ENCODE data around the gene TH.

The TH gene

GRCh38 chr11:2131371-2132236 lies 40.0 kb downstream of the TH start:
- no peak for DNase-seq (ENCODE audit: low read depth)
- TF ChIP-seq MAX (IDR thresholded peaks at IDR 0.05; ENCODE audit: low read depth, low read length) (no peak), CTCF (IDR thresholded peaks at IDR 0.05; ENCODE audit: low read depth, low read length) (no peak), POLR2A (IDR thresholded peaks at IDR 0.05; ENCODE audit: extremely low read depth, insufficient read length) (no peak), MYC (IDR thresholded peaks at IDR 0.05; ENCODE audit: low read depth, low read length) (no peak)
- H3K4me3 ChIP-seq (ENCODE audit: low read depth, low read length) = no peak overlapping the region

- no peak overlapping the region for H3K4me3 ChIP-seq (ENCODE audit: low read depth, low read length)
- DNase-seq (ENCODE audit: low read depth) = no peak
- TF ChIP-seq MYC (IDR thresholded peaks at IDR 0.05; ENCODE audit: low read depth, low read length) (no peak), POLR2A (IDR thresholded peaks at IDR 0.05; ENCODE audit: extremely low read depth, insufficient read length) (no peak), MAX (IDR thresholded peaks at IDR 0.05; ENCODE audit: low read depth, low read length) (no peak), CTCF (IDR thresholded peaks at IDR 0.05; ENCODE audit: low read depth, low read length) (no peak)
Observed at GRCh38 chr11:2130881-2131352, 40.7 kb downstream of the TH start.

- no peak for DNase-seq (ENCODE audit: low read depth)
- no peak overlapping the region for H3K4me3 ChIP-seq (ENCODE audit: low read depth, low read length)
- TF ChIP-seq MYC (IDR thresholded peaks at IDR 0.05; ENCODE audit: low read depth, low read length) = no peak
- TF ChIP-seq POLR2A (IDR thresholded peaks at IDR 0.05; ENCODE audit: extremely low read depth, insufficient read length) = no peak
- TF ChIP-seq CTCF (IDR thresholded peaks at IDR 0.05; ENCODE audit: low read depth, low read length) = no peak
- no peak for TF ChIP-seq MAX (IDR thresholded peaks at IDR 0.05; ENCODE audit: low read depth, low read length)
Observed at GRCh38 chr11:2129699-2130366, 41.8 kb downstream of the TH start.

- no peak for DNase-seq (ENCODE audit: low read depth)
- no peak for TF ChIP-seq POLR2A (IDR thresholded peaks at IDR 0.05; ENCODE audit: extremely low read depth, insufficient read length)
- TF ChIP-seq MYC (IDR thresholded peaks at IDR 0.05; ENCODE audit: low read depth, low read length) = no peak
- no peak for TF ChIP-seq CTCF (IDR thresholded peaks at IDR 0.05; ENCODE audit: low read depth, low read length)
- TF ChIP-seq MAX (IDR thresholded peaks at IDR 0.05; ENCODE audit: low read depth, low read length) = no peak
- no peak overlapping the region for H3K4me3 ChIP-seq (ENCODE audit: low read depth, low read length)
Observed at GRCh38 chr11:2129308-2129698, 42.3 kb downstream of the TH start.

GRCh38 chr11:2128511-2129307 lies 42.9 kb downstream of the TH start:
- TF ChIP-seq CTCF (IDR thresholded peaks at IDR 0.05; ENCODE audit: low read depth, low read length) (no peak), MAX (IDR thresholded peaks at IDR 0.05; ENCODE audit: low read depth, low read length) (no peak), MYC (IDR thresholded peaks at IDR 0.05; ENCODE audit: low read depth, low read length) (no peak), POLR2A (IDR thresholded peaks at IDR 0.05; ENCODE audit: extremely low read depth, insufficient read length) (no peak)
- no peak for DNase-seq (ENCODE audit: low read depth)
- no peak overlapping the region for H3K4me3 ChIP-seq (ENCODE audit: low read depth, low read length)

All from NB4 (cell line).